SU-DHL-6 (cell line): ENCODE data around the gene SLC9A7.
"Not testable (repeated sequence)": the region's sequence is repeated elsewhere in the genome, so short reads cannot be mapped to it uniquely, and the experiment has no call there.

Experiments used
- CTCF ChIP-seq: fragments of 200-600 bp; sonication (generic); IDR thresholded peaks from one replicate; pipeline ENCODE4 v1.5.1; 2017; ENCODE audit warnings: antibody characterized with exemption, mild to moderate bottlenecking, low read length, moderate library complexity; ENCODE audit not compliant: insufficient read depth, poor library complexity, severe bottlenecking
- EZH2phosphoT487 ChIP-seq: fragments of 200-600 bp; sonication (generic), shearing (Covaris generic); conservative IDR thresholded peaks from 2 replicates; pipeline ENCODE4 v1.6.1; 2018; ENCODE audit warnings: mild to moderate bottlenecking, antibody characterized with exemption, low read length, moderate library complexity, mixed read lengths

DNA sequence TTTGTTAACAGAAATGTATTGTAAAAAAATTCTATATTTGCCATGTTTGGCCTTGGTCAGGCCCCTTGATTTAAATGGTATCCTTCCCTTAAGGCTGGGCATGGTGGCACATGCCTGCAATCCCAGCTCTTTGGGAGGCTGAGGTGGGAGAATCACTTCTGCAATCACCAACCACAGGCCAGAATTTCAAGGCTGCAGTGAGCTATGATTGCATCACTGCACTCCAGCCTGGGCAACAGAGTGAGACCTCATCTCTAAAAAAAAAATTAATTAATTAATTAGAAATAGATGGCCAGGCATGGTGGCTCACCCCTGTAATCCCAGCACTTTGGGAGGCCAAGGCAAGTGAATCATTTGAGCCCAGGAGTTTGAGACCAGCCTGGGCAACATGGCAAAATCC is 25.5 kb upstream of the SLC9A7 start:
- not testable (repeated sequence) for TF ChIP-seq CTCF, EZH2phosphoT487
